ENCODE measurements around the gene NAALADL2. TPM values are rescaled to one million over a fixed set of nuclear protein-coding genes. Genes with fewer than 3 reads are reported as not detected.

NAALADL2 gene
- total RNA-seq, 1 donor from 2014 or later: 12.5 TPM

- H3K27me3 ChIP-seq: no peaks in the 10 kb centered on the region
- no peaks in the 10 kb centered on the region for H3K4me1 ChIP-seq
- no peak overlapping the region for H3K27ac ChIP-seq
- H3K4me3 ChIP-seq: no peak overlapping the region
- TF ChIP-seq POLR2AphosphoS5 (IDR thresholded peaks at IDR 0.05; ENCODE audit: insufficient read depth in 1 of 2, low read depth in 1 of 2) (no peak), POLR2A (IDR thresholded peaks at IDR 0.05) (no peak)
- no peak for DNase-seq (ENCODE audit: extremely low spot score in 2 of 2)
- H3K36me3 ChIP-seq: no peaks in the 10 kb centered on the region
- H3K9me3 ChIP-seq: no peaks in the 10 kb centered on the region
- intact Hi-C loops (cut with DNase I): no loop called here
Observed at GRCh38 chr3:175383371-175383770, 524.2 kb downstream of the NAALADL2 start.

GRCh38 chr3:175383813-175384212, 524.7 kb downstream of the NAALADL2 start:
- intact Hi-C loops (cut with DNase I): no loop called here
- H3K27me3 ChIP-seq: no peaks in the 10 kb centered on the region
- no peak for DNase-seq (ENCODE audit: extremely low spot score in 2 of 2)
- H3K4me1 ChIP-seq: no peaks in the 10 kb centered on the region
- no peak overlapping the region for H3K4me3 ChIP-seq
- no peaks in the 10 kb centered on the region for H3K36me3 ChIP-seq
- H3K27ac ChIP-seq: no peak overlapping the region
- TF ChIP-seq CTCF (IDR thresholded peaks at IDR 0.05) (no peak), POLR2A (IDR thresholded peaks at IDR 0.05) (no peak), POLR2AphosphoS5 (IDR thresholded peaks at IDR 0.05; ENCODE audit: insufficient read depth in 1 of 2, low read depth in 1 of 2) (no peak)
- no peaks in the 10 kb centered on the region for H3K9me3 ChIP-seq

GRCh38 chr3:175384569-175384968, 525.4 kb downstream of the NAALADL2 start:
- Histone ChIP-seq H3K4me1 (no peaks in the 10 kb centered on the region), H3K27me3 (no peaks in the 10 kb centered on the region), H3K9me3 (no peaks in the 10 kb centered on the region), H3K4me3 (no peak overlapping the region), H3K27ac (no peak overlapping the region), H3K36me3 (no peaks in the 10 kb centered on the region)
- no peak for TF ChIP-seq POLR2A (IDR thresholded peaks at IDR 0.05)
- intact Hi-C loops (cut with DNase I): no loop called here
- DNase-seq (ENCODE audit: extremely low spot score in 2 of 2): no peak

- Histone ChIP-seq H3K27ac (no peak overlapping the region), H3K9me3 (no peaks in the 10 kb centered on the region), H3K36me3 (no peaks in the 10 kb centered on the region), H3K27me3 (no peaks in the 10 kb centered on the region), H3K4me3 (no peak overlapping the region), H3K4me1 (no peaks in the 10 kb centered on the region)
- TF ChIP-seq CTCF (IDR thresholded peaks at IDR 0.05) (no peak), POLR2AphosphoS5 (IDR thresholded peaks at IDR 0.05; ENCODE audit: insufficient read depth in 1 of 2, low read depth in 1 of 2) (no peak), POLR2A (IDR thresholded peaks at IDR 0.05) (no peak)
- intact Hi-C loops (cut with DNase I): no loop called here
- no peak for DNase-seq (ENCODE audit: extremely low spot score in 2 of 2)
Observed at GRCh38 chr3:175386630-175387029, 527.5 kb downstream of the NAALADL2 start.

GRCh38 chr3:175389560-175389959, 530.4 kb downstream of the NAALADL2 start:
- no peaks in the 10 kb centered on the region for H3K9me3 ChIP-seq
- H3K27me3 ChIP-seq: no peaks in the 10 kb centered on the region
- TF ChIP-seq POLR2A (IDR thresholded peaks at IDR 0.05): no peak
- TF ChIP-seq POLR2AphosphoS5 (IDR thresholded peaks at IDR 0.05; ENCODE audit: insufficient read depth in 1 of 2, low read depth in 1 of 2): no peak
- TF ChIP-seq CTCF (IDR thresholded peaks at IDR 0.05): no peak
- no peaks in the 10 kb centered on the region for H3K36me3 ChIP-seq
- no peak overlapping the region for H3K27ac ChIP-seq
- H3K4me1 ChIP-seq: no peaks in the 10 kb centered on the region
- no peak for DNase-seq (ENCODE audit: extremely low spot score in 2 of 2)
- H3K4me3 ChIP-seq: no peak overlapping the region
- intact Hi-C loops (cut with DNase I): no loop called here

GRCh38 chr3:175391601-175392000, 532.5 kb downstream of the NAALADL2 start:
- Histone ChIP-seq H3K9me3 (no peaks in the 10 kb centered on the region), H3K27ac (no peak overlapping the region), H3K27me3 (no peaks in the 10 kb centered on the region), H3K4me3 (no peak overlapping the region), H3K4me1 (no peaks in the 10 kb centered on the region), H3K36me3 (no peaks in the 10 kb centered on the region)
- no peak for DNase-seq (ENCODE audit: extremely low spot score in 2 of 2)
- intact Hi-C loops (cut with DNase I): no loop called here
- TF ChIP-seq POLR2A (IDR thresholded peaks at IDR 0.05) (no peak), CTCF (IDR thresholded peaks at IDR 0.05) (no peak), POLR2AphosphoS5 (IDR thresholded peaks at IDR 0.05; ENCODE audit: insufficient read depth in 1 of 2, low read depth in 1 of 2) (no peak)

Measured in vagina (tissue), 2 donors.